BE2C (cell line): ENCODE results near the gene FSTL3.

ENCODE experiments used
- DNase-seq: peaks from one replicate; pipeline ENCODE4 v3.0.0-alpha.2; 2020
- H3K27me3 ChIP-seq: fragments of 250-450 bp; sonication (Bioruptor Pico); 2 replicates; pipeline ENCODE4 v1.5.1; 2020; ENCODE audit warnings: mild to moderate bottlenecking
- H3K36me3 ChIP-seq: fragments of 250-450 bp; sonication (Bioruptor Pico); 2 replicates; pipeline ENCODE4 v1.5.1; 2020; ENCODE audit warnings: mild to moderate bottlenecking
- H3K4me1 ChIP-seq: fragments of 250-450 bp; sonication (Bioruptor Pico); 2 replicates; pipeline ENCODE4 v1.5.1; 2020
- H3K4me3 ChIP-seq: 2 replicates; pipeline ENCODE4 v1.5.1; 2011; ENCODE audit warnings: low read depth, low read length
- H3K9me3 ChIP-seq: fragments of 250-450 bp; sonication (Bioruptor Pico); 2 replicates; pipeline ENCODE4 v1.5.1; 2020
- TF ChIP-seq, protein P1 (sequence below): IDR thresholded peaks from 2 replicates; pipeline ENCODE4 v1.5.1; 2012; ENCODE audit warnings: mild to moderate bottlenecking, low read depth, low read length

Gene FSTL3

GRCh38 chr19:708154-709143, 32.3 kb downstream of the FSTL3 start, which contains the start of gene PALM:
TSS of gene PALM (plus strand) at chr19:708935. CDS start at chr19:709147, 212 bp downstream.
- no peaks in the 10 kb centered on the region for H3K36me3 ChIP-seq
- peaks cover 3% of the 10 kb centered on the region for H3K4me1 ChIP-seq
- peaks cover 4% of the 10 kb centered on the region; the same call in 1 of the 2 replicates for H3K27me3 ChIP-seq
- H3K9me3 ChIP-seq, result peaks cover 2% of the 10 kb centered on the region; the same call in 1 of the 2 replicates
- peak; percentile 61 for DNase-seq
- TF ChIP-seq, protein P1, sequence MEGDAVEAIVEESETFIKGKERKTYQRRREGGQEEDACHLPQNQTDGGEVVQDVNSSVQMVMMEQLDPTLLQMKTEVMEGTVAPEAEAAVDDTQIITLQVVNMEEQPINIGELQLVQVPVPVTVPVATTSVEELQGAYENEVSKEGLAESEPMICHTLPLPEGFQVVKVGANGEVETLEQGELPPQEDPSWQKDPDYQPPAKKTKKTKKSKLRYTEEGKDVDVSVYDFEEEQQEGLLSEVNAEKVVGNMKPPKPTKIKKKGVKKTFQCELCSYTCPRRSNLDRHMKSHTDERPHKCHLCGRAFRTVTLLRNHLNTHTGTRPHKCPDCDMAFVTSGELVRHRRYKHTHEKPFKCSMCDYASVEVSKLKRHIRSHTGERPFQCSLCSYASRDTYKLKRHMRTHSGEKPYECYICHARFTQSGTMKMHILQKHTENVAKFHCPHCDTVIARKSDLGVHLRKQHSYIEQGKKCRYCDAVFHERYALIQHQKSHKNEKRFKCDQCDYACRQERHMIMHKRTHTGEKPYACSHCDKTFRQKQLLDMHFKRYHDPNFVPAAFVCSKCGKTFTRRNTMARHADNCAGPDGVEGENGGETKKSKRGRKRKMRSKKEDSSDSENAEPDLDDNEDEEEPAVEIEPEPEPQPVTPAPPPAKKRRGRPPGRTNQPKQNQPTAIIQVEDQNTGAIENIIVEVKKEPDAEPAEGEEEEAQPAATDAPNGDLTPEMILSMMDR, result no peak
- peak within 1 kb of the TSS; percentile 48 for H3K4me3 ChIP-seq

DNA sequence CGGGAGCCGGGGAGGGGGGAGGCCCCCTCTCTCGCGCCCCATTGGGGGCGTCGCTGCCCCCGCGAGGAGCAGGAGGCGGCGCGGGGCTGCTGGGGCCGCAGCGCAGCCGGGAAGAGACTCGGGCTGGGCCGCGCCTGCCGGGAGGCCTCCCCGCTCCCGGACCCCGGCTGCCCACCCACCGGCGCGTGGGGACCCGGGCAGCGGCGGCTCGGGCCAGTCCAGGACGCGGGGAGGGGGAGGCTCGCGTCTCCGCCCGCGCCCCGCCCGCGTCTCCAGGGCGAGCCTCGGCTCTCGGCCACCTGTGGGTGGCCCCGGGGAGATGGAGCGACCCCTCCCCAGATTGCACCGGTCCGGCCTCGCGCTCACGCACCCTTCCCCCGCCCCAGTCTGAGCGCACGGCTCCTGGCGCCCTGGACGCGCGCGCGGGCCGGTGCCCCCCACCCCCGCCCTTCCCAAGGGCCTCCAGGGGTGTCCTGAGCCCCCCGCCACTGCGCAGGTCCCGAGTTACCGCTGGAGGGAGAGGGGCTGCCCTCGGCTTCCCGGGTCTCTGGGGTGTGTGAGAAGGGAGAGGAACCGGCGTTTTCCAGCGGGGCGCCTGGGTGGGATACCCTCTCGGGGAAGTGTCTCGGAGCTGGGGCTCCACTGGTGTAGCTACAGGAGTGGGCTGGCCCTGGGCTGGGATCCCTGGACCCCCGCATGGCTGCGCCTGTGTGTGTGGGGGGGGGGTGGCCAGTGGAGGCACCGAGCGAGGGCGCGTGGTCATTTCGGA, 33.2 kb downstream of the FSTL3 start:
- H3K9me3 ChIP-seq, result peaks cover under 1% of the 10 kb centered on the region; the same call in 1 of the 2 replicates
- no peak for DNase-seq
- peak overlapping the region; percentile 48 for H3K4me3 ChIP-seq
- TF ChIP-seq, protein P1, result no peak
- no peaks in the 10 kb centered on the region for H3K36me3 ChIP-seq
- H3K4me1 ChIP-seq, result peaks cover under 1% of the 10 kb centered on the region
- H3K27me3 ChIP-seq, result peaks cover 4% of the 10 kb centered on the region; the same call in 1 of the 2 replicates

GRCh38 chr19:709965-710571, 33.9 kb downstream of the FSTL3 start:
- TF ChIP-seq, protein P1, result no peak
- no peaks in the 10 kb centered on the region; the same call in 1 of the 2 replicates for H3K4me1 ChIP-seq
- H3K4me3 ChIP-seq, result peak overlapping the region; percentile 48
- peaks cover 4% of the 10 kb centered on the region; the same call in 1 of the 2 replicates for H3K27me3 ChIP-seq
- DNase-seq, result no peak
- no peaks in the 10 kb centered on the region for H3K36me3 ChIP-seq
- no peaks in the 10 kb centered on the region for H3K9me3 ChIP-seq

DNA sequence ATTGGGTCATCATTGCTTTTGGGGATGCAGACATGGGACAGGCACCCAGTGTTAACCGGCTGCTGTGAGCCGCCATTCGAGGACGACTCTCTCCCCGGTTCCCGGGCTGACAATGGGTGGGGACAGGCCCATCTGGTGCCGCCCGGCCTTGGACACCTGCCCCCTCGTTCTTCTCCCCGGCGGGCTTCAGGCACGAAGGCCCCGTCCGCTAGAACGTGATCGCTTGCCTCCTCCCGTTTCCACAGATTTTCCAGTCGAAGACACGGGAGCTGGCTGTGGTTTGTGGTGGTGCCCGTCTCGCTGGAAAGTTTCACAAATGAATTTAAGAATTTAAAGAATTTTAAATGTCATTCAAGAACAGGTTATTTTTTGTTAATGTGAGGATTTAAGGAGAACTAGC, 34.6 kb downstream of the FSTL3 start:
- DNase-seq, result no peak
- H3K27me3 ChIP-seq, result peaks cover 4% of the 10 kb centered on the region; the same call in 1 of the 2 replicates
- TF ChIP-seq, protein P1, result no peak
- no peaks in the 10 kb centered on the region for H3K36me3 ChIP-seq
- no peaks in the 10 kb centered on the region; the same call in 1 of the 2 replicates for H3K4me1 ChIP-seq
- H3K4me3 ChIP-seq, result no peak overlapping the region
- no peaks in the 10 kb centered on the region for H3K9me3 ChIP-seq

GRCh38 chr19:711254-711653, 35.1 kb downstream of the FSTL3 start:
- H3K36me3 ChIP-seq, result no peaks in the 10 kb centered on the region
- no peak for DNase-seq
- H3K4me3 ChIP-seq, result no peak overlapping the region
- H3K4me1 ChIP-seq, result no peaks in the 10 kb centered on the region; the same call in 1 of the 2 replicates
- H3K9me3 ChIP-seq, result no peaks in the 10 kb centered on the region
- TF ChIP-seq, protein P1, result no peak
- H3K27me3 ChIP-seq, result peaks cover 4% of the 10 kb centered on the region; the same call in 1 of the 2 replicates
